Gastroesophageal sphincter (tissue), 3 donors: ENCODE measurements around the gene VMP1.

ENCODE experiments used
- EP300 ChIP-seq: sonication (generic); formaldehyde crosslinking; IDR thresholded peaks from one replicate; pipeline ENCODE4 v1.6.1; 2017; ENCODE audit warnings: antibody characterized with exemption, mild to moderate bottlenecking
- POLR2A ChIP-seq, 2 donors: fragments of 450-650 bp; IDR thresholded peaks; one replicate each; pipeline ENCODE4 v1.6.1; 2017; ENCODE audit warnings: antibody characterized with exemption in 2 of 2, mild to moderate bottlenecking in 2 of 2, moderate library complexity in 1 of 2
- POLR2AphosphoS5 ChIP-seq: sonication (generic); formaldehyde crosslinking; IDR thresholded peaks from one replicate; pipeline ENCODE4 v1.6.1; 2017; ENCODE audit warnings: antibody characterized with exemption
- TF ChIP-seq, protein P1 (sequence below), 4 experiments: fragments of 200-600 bp in 2 of 4; fragments of 450-650 bp in 2 of 4; sonication (generic) in 1 of 4; IDR thresholded peaks; one replicate each; pipeline ENCODE4 v1.5.1; 2017 to 2019; ENCODE audit warnings: antibody characterized with exemption in 4 of 4, mild to moderate bottlenecking in 2 of 4, moderate library complexity in 2 of 4

DNA sequence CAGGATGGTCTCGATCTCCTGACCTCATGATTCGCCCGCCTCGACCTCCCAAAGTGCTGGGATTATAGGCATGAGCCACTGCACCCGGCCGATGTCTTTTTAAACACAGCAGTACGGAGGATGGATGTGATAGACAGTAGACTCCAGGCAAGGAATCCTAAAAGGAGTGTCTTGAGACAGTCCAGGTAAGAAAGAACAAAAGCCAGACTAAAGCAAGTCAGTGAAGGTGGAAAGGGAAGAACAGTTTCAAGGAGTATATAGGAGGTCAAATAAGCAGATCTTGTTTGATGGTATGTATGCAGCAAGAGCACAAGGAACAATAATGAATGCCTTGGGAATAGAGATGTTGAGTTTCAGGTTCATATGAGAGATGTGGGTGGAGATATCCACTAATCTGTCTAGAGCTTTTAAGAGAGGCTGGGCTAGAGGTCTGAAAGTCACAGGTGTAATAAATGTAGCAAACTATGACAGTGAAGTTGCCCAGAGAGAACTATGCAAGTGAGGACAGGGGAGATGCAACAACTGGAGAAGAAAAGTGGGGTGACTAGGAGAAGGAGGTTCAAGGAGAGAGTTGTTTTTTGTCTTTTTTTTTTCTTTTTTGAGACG is 180.8 kb downstream of the VMP1 start:
- TF ChIP-seq POLR2A (IDR thresholded peaks at IDR 0.05) (no peak), EP300 (no peak), POLR2AphosphoS5 (no peak)
- TF ChIP-seq, protein P1, sequence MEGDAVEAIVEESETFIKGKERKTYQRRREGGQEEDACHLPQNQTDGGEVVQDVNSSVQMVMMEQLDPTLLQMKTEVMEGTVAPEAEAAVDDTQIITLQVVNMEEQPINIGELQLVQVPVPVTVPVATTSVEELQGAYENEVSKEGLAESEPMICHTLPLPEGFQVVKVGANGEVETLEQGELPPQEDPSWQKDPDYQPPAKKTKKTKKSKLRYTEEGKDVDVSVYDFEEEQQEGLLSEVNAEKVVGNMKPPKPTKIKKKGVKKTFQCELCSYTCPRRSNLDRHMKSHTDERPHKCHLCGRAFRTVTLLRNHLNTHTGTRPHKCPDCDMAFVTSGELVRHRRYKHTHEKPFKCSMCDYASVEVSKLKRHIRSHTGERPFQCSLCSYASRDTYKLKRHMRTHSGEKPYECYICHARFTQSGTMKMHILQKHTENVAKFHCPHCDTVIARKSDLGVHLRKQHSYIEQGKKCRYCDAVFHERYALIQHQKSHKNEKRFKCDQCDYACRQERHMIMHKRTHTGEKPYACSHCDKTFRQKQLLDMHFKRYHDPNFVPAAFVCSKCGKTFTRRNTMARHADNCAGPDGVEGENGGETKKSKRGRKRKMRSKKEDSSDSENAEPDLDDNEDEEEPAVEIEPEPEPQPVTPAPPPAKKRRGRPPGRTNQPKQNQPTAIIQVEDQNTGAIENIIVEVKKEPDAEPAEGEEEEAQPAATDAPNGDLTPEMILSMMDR (IDR thresholded peaks at IDR 0.05): no peak
